Trophoblast cell (in vitro differentiated cells and primary cell): ENCODE results near the gene TRIM10.
"Not testable (repeated sequence)": the region's sequence is repeated elsewhere in the genome, so short reads cannot be mapped to it uniquely, and the experiment has no call there.

Source experiments
- DNase-seq, 2 donors: peaks; one replicate each; pipeline ENCODE4 v3.0.0-alpha.2; 2016
- H2AFZ ChIP-seq: 2 replicates; pipeline ENCODE4 v1.6.1; 2013; ENCODE audit warnings: low read length, moderate library complexity, mild to moderate bottlenecking; ENCODE audit not compliant: insufficient read depth, poor library complexity
- H2AK5ac ChIP-seq: 2 replicates; pipeline ENCODE4 v1.6.1; 2013; ENCODE audit warnings: mild to moderate bottlenecking, low read length
- H2BK120ac ChIP-seq: 2 replicates; pipeline ENCODE4 v1.6.1; 2013; ENCODE audit warnings: low read length, mild to moderate bottlenecking, moderate library complexity; ENCODE audit not compliant: insufficient read depth, poor library complexity
- H2BK12ac ChIP-seq: 2 replicates; pipeline ENCODE4 v1.6.1; 2013; ENCODE audit warnings: mild to moderate bottlenecking, low read length, moderate library complexity
- H2BK5ac ChIP-seq: 2 replicates; pipeline ENCODE4 v1.6.1; 2013; ENCODE audit warnings: low read length, low read depth, moderate library complexity, mild to moderate bottlenecking; ENCODE audit not compliant: poor library complexity
- H3K14ac ChIP-seq: 2 replicates; pipeline ENCODE4 v1.6.1; 2013; ENCODE audit warnings: mild to moderate bottlenecking, low read length
- H3K18ac ChIP-seq: 2 replicates; pipeline ENCODE4 v1.6.1; 2013; ENCODE audit warnings: mild to moderate bottlenecking, low read length
- H3K23ac ChIP-seq: 2 replicates; pipeline ENCODE4 v1.6.1; 2013; ENCODE audit warnings: low read length
- H3K27ac ChIP-seq: 2 replicates; pipeline ENCODE4 v1.5.1; 2013; ENCODE audit warnings: low read depth, mild to moderate bottlenecking, inconsistent platforms, low read length, moderate library complexity
- H3K27me3 ChIP-seq: 2 replicates; pipeline ENCODE4 v1.6.1; 2013; ENCODE audit warnings: inconsistent platforms, mild to moderate bottlenecking, low read length, moderate library complexity; ENCODE audit not compliant: insufficient read depth
- H3K36me3 ChIP-seq, 2 experiments: 1 replicate in 1 of 2; 2 replicates in 1 of 2; pipeline ENCODE4 v1.6.1; 2013; ENCODE audit warnings: low read length in 2 of 2, mild to moderate bottlenecking in 2 of 2, moderate library complexity in 1 of 2; ENCODE audit not compliant: insufficient read depth in 2 of 2, control insufficient read depth in 1 of 2
- H3K4ac ChIP-seq: 2 replicates; pipeline ENCODE4 v1.6.1; 2013; ENCODE audit warnings: low read depth, mild to moderate bottlenecking, low read length, moderate library complexity
- H3K4me1 ChIP-seq, 2 experiments: 1 replicate in 1 of 2; 2 replicates in 1 of 2; pipeline ENCODE4 v1.6.1; 2013; ENCODE audit warnings: low read length in 2 of 2, mild to moderate bottlenecking in 2 of 2, moderate library complexity in 1 of 2; ENCODE audit not compliant: insufficient read depth in 2 of 2, control insufficient read depth in 1 of 2
- H3K4me2 ChIP-seq: 2 replicates; pipeline ENCODE4 v1.6.1; 2013; ENCODE audit warnings: inconsistent platforms, mild to moderate bottlenecking, low read length, moderate library complexity
- H3K4me3 ChIP-seq: 2 replicates; pipeline ENCODE4 v1.5.1; 2013; ENCODE audit warnings: mild to moderate bottlenecking, low read depth, low read length, inconsistent platforms
- H3K79me1 ChIP-seq: one replicate; pipeline ENCODE4 v1.6.1; 2013; ENCODE audit warnings: low read length
- H3K79me2 ChIP-seq: 2 replicates; pipeline ENCODE4 v1.6.1; 2013; ENCODE audit warnings: low read length, mild to moderate bottlenecking; ENCODE audit not compliant: control insufficient read depth, insufficient read depth, poor library complexity
- H3K9ac ChIP-seq: 2 replicates; pipeline ENCODE4 v1.6.1; 2013; ENCODE audit warnings: mild to moderate bottlenecking, low read length
- H3K9me3 ChIP-seq: 2 replicates; pipeline ENCODE4 v1.6.1; 2013; ENCODE audit warnings: low read depth, mild to moderate bottlenecking, control low read depth, inconsistent platforms, low read length; ENCODE audit not compliant: insufficient read depth
- H4K12ac ChIP-seq: 2 replicates; pipeline ENCODE4 v1.6.1; 2013; ENCODE audit warnings: low read depth, mild to moderate bottlenecking, low read length, moderate library complexity
- H4K8ac ChIP-seq: 2 replicates; pipeline ENCODE4 v1.6.1; 2013; ENCODE audit warnings: low read depth, mild to moderate bottlenecking, low read length, moderate library complexity
- H4K91ac ChIP-seq: one replicate; pipeline ENCODE4 v1.6.1; 2013; ENCODE audit warnings: low read depth, mild to moderate bottlenecking, low read length, moderate library complexity
- WGBS: extraction: QIAGEN DNeasy Blood & Tissue Kit; methylation state at CpG from one replicate; pipeline ENCODE4 v1.1.7; 2013; ENCODE audit warnings: missing lambda C conversion rate; ENCODE audit not compliant: insufficient read length, insufficient coverage; ENCODE audit errors: extremely low coverage; 5-methylcytosine and 5-hydroxymethylcytosine counted together

The TRIM10 gene

DNA sequence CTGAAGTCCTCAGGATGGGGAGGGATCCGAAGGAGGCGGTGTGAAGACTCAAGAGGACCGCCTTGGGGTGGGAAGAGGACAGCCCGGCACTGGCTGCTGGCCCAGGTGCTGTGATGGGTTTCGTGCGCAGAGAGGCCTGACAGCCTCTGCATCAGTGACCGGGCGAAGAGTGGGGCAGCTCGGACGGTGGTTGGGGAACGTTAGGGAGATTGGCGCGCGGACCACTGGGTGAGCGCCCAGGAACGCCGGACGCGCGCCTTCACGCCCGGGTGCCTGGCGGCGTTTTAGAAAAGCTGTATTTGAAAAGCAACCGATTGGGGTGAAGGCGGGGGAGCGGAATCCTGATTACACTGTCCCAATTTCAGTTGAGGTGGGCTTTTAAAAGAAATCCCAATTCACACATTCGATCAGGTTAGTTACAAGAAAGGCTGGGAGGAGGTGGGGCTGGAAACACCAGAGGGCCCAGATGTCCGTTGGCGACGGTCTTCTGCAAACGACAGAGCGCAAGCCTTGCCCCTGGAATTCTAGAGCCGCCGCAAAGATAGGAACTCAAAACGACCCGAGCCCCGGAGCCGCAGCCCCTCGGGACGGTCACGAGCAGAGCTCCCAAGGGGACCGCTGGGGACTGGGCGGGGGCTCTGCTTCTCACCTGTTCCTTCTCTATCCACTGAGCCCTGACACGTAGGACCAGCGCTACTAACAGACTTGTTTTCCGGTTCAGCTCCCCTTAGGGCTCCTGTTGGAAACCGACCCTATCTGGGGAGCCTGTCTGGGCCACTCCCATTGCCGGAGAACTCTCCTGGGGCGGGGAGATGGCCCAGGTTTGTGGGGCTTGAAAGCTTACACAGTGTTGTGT is 33.5 kb downstream of the TRIM10 start:
- no peak overlapping the region for H2AK5ac ChIP-seq
- H4K91ac ChIP-seq = no peak overlapping the region
- H4K8ac ChIP-seq = no peak overlapping the region
- no peak overlapping the region for H3K18ac ChIP-seq
- H3K14ac ChIP-seq = no peak overlapping the region
- peaks cover 20% of the 10 kb centered on the region for H3K27me3 ChIP-seq
- H4K12ac ChIP-seq = no peak overlapping the region
- peak overlapping the region; percentile 44 for H3K4me2 ChIP-seq
- H3K4me1 ChIP-seq = no peaks in the 10 kb centered on the region
- no peak overlapping the region for H3K4me3 ChIP-seq
- peaks cover 2% of the 10 kb centered on the region for H3K9me3 ChIP-seq
- H3K27ac ChIP-seq = no peak overlapping the region
- no peak overlapping the region for H2BK120ac ChIP-seq
- H3K4ac ChIP-seq = no peak overlapping the region
- no peaks in the 10 kb centered on the region for H3K36me3 ChIP-seq
- no peaks in the 10 kb centered on the region for H3K79me1 ChIP-seq
- H2BK12ac ChIP-seq = no peak overlapping the region
- H3K9ac ChIP-seq = no peak overlapping the region
- H2AFZ ChIP-seq = no peak overlapping the region
- no peaks in the 10 kb centered on the region for H3K79me2 ChIP-seq
- DNase-seq = no peak
- H3K23ac ChIP-seq = no peak overlapping the region
- H2BK5ac ChIP-seq = no peak overlapping the region
- WGBS = no CpG with 5 or more reads among the region's 50 CpGs

DNA sequence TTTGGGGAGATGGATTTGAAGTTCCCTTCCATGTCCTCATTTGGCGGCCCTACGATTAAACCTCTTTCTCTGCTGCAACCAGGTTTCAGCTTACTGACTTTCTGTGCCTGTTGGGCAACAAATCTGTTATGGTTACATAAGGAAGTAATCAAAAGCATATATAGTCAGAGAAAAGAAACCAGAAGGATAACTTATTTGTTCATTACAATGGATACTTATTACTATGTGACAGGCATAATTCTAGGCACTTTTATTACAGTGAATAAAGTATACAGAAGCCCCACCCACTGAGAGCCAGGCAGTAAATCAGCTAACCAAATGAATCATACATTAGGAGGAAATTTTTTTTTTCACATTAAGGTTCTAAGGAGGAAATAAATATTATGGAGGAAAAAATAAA is 38.5 kb downstream of the TRIM10 start:
- Histone ChIP-seq H3K79me2 (no peaks in the 10 kb centered on the region), H2AFZ (no peak overlapping the region), H2BK120ac (no peak overlapping the region), H3K4me3 (no peak overlapping the region), H3K27ac (no peak overlapping the region), H4K91ac (no peak overlapping the region), H3K4ac (no peak overlapping the region), H2BK12ac (no peak overlapping the region), H3K27me3 (peaks cover 13% of the 10 kb centered on the region), H2AK5ac (no peak overlapping the region), H3K9me3 (peaks cover 2% of the 10 kb centered on the region), H3K4me2 (no peak overlapping the region), H3K79me1 (no peaks in the 10 kb centered on the region), H3K36me3 (no peaks in the 10 kb centered on the region), H3K23ac (no peak overlapping the region), H3K9ac (no peak overlapping the region), H3K4me1 (no peaks in the 10 kb centered on the region), H2BK5ac (no peak overlapping the region), H4K12ac (no peak overlapping the region), H4K8ac (no peak overlapping the region), H3K18ac (no peak overlapping the region), H3K14ac (no peak overlapping the region)
- no peak for DNase-seq
- WGBS = no CpG with 5 or more reads among the region's 2 CpGs

- Histone ChIP-seq H3K9me3 (no peaks in the 10 kb centered on the region), H2BK120ac (no peak overlapping the region), H4K12ac (no peak overlapping the region), H3K27ac (no peak overlapping the region), H2BK12ac (no peak overlapping the region), H3K79me1 (no peaks in the 10 kb centered on the region), H3K4me3 (no peak overlapping the region), H3K23ac (no peak overlapping the region), H3K4me2 (no peak overlapping the region), H3K79me2 (no peaks in the 10 kb centered on the region), H3K9ac (no peak overlapping the region), H2BK5ac (no peak overlapping the region), H3K4ac (no peak overlapping the region), H2AFZ (no peak overlapping the region), H4K8ac (no peak overlapping the region), H3K27me3 (peaks cover 5% of the 10 kb centered on the region), H3K4me1 (no peaks in the 10 kb centered on the region), H2AK5ac (no peak overlapping the region), H4K91ac (no peak overlapping the region), H3K14ac (no peak overlapping the region), H3K18ac (no peak overlapping the region), H3K36me3 (no peaks in the 10 kb centered on the region)
- DNase-seq = no peak
- WGBS = no CpG with 5 or more reads among the region's 10 CpGs
These were observed 39.3 kb downstream of the TRIM10 start for GRCh38 chr6:30121446-30122366.

GRCh38 chr6:30118691-30119090 is 42.3 kb downstream of the TRIM10 start:
- not testable (repeated sequence) for H3K79me2 ChIP-seq, H3K27me3 ChIP-seq, H2AFZ ChIP-seq, H2BK120ac ChIP-seq, H3K4me2 ChIP-seq, H3K18ac ChIP-seq, H3K4ac ChIP-seq, H3K4me1 ChIP-seq, H3K36me3 ChIP-seq, H3K4me3 ChIP-seq, H3K9ac ChIP-seq, H4K8ac ChIP-seq, H2AK5ac ChIP-seq, H4K12ac ChIP-seq, H3K9me3 ChIP-seq, H3K79me1 ChIP-seq, H3K23ac ChIP-seq, H3K14ac ChIP-seq, H2BK5ac ChIP-seq, H3K27ac ChIP-seq, DNase-seq, H4K91ac ChIP-seq, H2BK12ac ChIP-seq
- no CpG with 5 or more reads among the region's 5 CpGs for WGBS
